ENCODE data around the gene NXPH2.
"Not testable (repeated sequence)": the region's sequence is repeated elsewhere in the genome, so short reads cannot be mapped to it uniquely, and the experiment has no call there.

NXPH2 gene

GRCh38 chr2:138752197-138752956 is 27.8 kb downstream of the NXPH2 start:
- no peak for DNase-seq

DNA sequence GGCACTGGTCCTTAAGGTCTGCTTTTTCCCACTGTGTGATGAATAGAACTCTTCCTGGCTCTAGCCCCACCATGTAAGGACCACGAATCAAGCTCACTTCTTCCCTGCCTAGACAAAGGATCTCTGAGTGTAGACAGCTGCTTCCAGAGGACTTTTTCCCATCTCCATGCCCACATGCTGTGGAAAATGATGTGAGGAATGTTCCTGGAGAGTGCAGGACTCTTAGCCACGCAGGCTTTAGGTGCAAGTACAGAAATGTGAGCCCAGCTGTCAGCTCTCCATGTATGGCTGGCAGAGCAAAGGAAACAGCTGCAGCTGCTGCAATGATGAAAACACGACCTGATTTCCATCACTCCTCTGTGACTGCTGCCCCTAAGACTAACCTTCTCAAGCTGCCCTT is 35.5 kb downstream of the NXPH2 start:
- DNase-seq: no peak

DNA sequence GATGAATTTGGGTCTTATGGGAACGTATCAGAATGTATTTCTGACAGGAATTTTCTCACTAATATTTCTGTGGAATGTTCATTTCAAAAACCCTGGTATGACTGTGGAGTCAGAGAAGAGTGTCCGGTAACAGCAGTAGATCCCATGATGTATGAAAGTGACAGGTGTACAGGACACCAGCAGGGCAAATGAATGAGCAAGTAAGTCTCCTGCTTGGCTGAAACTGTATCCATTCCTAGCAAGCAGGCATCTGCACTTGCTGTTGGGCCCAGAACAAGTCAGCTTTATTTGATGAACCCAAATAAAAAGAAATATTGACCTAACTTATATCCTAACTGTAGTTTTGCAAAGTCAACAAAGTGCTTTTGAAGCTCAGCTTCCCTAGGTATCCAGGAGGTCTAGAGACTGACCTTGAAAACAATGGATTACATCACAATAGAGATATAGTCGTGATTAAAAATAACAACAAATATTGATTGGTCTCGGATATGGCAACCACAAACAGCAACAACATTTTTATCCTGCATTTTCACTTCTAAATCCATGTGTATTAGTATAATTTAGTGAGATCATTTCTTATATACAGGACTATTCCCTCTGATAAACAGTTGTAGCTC is 37.6 kb downstream of the NXPH2 start:
- no peak for DNase-seq

GRCh38 chr2:138741851-138742250 is 38.3 kb downstream of the NXPH2 start:
- no peak for DNase-seq

GRCh38 chr2:138737009-138737554 is 43.1 kb downstream of the NXPH2 start:
- DNase-seq: not testable (repeated sequence)

GRCh38 chr2:138732651-138733050 is 47.5 kb downstream of the NXPH2 start:
- no peak for DNase-seq

GRCh38 chr2:138730497-138731030 is 49.6 kb downstream of the NXPH2 start:
- DNase-seq: no peak

- no peak for DNase-seq
Observed at GRCh38 chr2:138727956-138728355, 52.2 kb downstream of the NXPH2 start.

DNA sequence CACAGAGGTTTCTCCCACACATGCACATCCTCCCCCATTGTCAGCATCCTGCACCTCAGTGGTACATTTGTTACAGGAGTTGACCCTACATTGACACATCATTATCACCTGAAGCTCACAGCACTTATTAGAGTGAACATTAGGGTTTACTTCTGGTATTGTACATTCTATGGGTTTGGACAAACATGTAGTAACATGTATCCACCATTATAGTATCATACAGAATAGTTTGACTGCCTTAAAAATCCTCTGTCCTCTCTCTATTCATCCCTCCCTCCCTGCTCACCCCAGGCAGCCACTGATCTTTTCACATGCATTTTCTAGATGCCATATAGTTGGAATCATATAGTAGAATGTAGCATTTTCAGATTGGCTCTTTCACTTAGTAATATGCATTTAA is 53.5 kb downstream of the NXPH2 start:
- DNase-seq: no peak

- DNase-seq: no peak
Observed at GRCh38 chr2:138724729-138725459, 55.3 kb downstream of the NXPH2 start.

DNA sequence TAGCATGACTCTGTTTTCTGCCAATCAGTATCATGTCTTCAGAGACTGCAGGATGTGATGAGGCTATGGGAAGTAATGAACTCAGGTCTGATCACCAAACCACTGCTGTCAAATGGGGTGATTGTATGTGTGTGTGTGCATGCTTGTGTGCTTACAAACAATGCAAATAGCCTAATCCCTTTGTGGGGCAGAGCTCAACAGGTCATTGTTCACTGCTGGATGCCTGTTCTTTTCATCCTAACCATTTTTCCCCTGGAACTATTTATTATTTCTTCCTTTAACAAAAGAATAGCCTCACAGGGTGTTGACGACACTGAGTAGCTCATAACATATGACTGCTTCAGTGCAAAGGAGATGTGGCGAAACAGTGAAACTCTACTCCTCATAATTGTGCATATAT is 55.9 kb downstream of the NXPH2 start:
- DNase-seq: no peak

DNA sequence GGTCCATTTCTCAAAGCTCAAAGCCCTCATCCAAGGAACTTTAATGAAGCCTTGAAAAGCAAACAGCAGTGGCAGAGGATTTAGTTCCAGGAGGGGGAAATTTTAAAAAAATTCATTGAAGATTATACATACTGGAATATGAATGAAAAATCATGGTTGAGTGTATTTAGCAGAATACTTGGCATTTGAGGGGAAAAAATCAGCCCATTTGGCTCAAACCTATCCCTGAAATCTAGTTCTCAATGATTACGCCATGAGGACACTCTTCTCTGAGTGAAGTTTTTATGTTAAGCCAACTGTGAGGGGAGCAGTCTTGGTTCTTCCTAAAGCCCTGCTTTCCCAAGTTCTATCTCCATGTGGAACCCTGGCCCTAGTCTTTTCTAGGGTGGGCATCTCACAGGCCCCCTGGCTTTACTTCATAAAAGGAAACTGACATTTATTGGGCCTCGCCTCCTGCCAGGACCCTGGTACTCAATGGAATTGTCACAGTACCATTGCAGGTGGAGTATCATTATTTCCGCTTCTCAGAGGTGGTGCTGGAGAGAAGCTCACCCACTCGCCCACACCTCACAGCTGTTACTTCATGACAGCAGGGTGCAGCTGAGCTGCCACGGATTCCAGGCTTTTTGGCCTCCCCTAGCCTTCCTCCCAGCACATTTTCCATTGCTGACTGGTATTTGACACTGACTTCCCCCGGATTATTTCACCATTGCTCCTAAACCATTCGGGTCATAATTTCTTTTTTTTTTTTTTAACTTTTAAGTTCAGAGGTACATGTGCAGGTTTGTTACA is 56.8 kb downstream of the NXPH2 start:
- DNase-seq: no peak

DNA sequence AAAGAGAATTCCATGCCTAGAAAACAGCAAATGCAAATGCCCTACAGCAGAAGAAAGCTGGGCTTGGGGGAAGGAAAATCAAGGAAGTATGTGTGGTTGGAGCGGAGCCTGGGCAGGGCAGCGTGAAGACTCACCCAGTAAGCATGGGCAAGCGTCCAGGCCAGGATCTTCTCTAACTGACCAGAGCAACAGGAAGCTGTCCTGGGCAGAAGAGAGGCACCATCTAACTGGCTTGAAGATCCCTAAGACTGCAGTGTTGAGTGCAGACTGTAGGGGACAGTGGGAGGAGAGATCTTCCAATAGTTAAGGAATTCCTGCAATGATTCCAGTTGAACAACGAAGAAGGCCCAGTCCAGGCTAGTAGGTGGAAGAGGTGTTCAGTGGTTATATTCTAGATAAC is 57.9 kb downstream of the NXPH2 start:
- DNase-seq: no peak

- DNase-seq: no peak
Observed at GRCh38 chr2:138720035-138720838, 60.0 kb downstream of the NXPH2 start.

- no peak for DNase-seq
Observed at GRCh38 chr2:138718405-138718804, 61.8 kb downstream of the NXPH2 start.

GRCh38 chr2:138716183-138716582 is 64.0 kb downstream of the NXPH2 start:
- no peak for DNase-seq

DNA sequence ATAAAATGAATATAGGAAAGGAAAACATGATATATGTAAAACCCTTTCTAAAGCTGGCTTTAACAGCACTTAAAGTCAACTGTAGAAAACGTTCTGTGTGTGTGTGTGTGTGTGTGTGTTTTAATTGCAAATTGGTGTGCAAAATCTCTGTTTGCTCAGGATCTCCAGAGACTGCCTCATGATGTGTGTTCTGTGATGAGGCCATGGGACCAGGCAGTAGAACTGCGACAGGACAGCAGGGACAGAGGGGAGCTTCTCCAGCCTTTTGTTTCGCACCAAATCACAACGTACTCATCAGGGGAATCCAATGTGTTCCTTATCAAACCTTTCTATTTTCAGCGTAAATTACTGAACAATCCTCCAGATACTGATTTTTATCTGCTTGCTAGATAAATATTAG is 66.7 kb downstream of the NXPH2 start:
- DNase-seq: no peak

GRCh38 chr2:138713069-138713496 is 67.1 kb downstream of the NXPH2 start:
- no peak for DNase-seq

- no peak for DNase-seq
Observed at GRCh38 chr2:138712212-138712979, 67.8 kb downstream of the NXPH2 start.

- DNase-seq: no peak
Observed at GRCh38 chr2:138711812-138712211, 68.4 kb downstream of the NXPH2 start.

DNA sequence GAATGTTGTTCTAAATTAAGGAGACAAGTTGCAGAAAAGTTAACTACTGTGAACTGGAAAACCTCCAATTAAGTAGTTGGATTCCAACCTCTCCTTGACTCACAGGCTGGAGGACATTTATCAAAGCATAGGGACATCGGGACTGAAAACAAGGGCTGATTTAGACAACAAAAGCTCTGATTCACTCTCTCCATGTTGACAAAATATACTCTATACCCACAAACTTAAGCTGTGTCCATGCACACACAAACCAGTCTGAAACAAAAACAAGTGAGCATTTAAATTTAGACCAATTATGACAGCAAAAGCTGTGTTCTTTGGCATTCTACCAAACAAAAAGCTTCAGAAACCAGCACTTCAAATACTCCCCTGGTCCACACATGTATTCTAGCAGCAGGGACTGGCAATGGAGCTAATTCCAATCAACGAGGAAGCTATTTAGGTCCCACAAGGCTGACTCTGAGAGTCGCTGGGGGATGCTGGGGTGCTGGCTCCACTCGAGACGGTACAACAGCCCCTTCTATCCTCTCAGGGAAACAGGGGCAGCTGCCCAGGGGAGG is 71.4 kb downstream of the NXPH2 start:
- DNase-seq: no peak
